A549 (cell line): Measurements from ENCODE around the gene THOC7. TPM values are rescaled to one million over a fixed set of nuclear protein-coding genes. Genes with fewer than 3 reads are reported as not detected.

Experiments used
- ATAC-seq, 2 experiments: fragments of 200-7000 bp in 1 of 2; fragments of >200 bp in 1 of 2; cut with Nextera tagmentation in 1 of 2; cut with Tn5 transposase in 1 of 2; 3 replicates each; pipeline versions ENCODE4 v1.8.0 to v1.9.1; 2018 to 2020; ENCODE audit warnings: mild to moderate bottlenecking in 1 of 2, moderate library complexity in 1 of 2
- CTCF ChIA-PET: fragments of 300-600 bp; sonication (Branson Sonifier 250); formaldehyde crosslinking; extraction: SDS; loops from one replicate; lab custom pipeline; 2021; ENCODE audit warnings: antibody characterized with exemption, inconsistent platforms; lab: Yijun Ruan, JAX
- POLR2A ChIA-PET: fragments of 350-600 bp; formaldehyde crosslinking; extraction: SDS; loops from one replicate; lab custom pipeline; 2021; ENCODE audit warnings: antibody characterized with exemption, inconsistent platforms; lab: Yijun Ruan, JAX
- DNase-seq, 2 experiments: peaks; one replicate each; pipeline versions ENCODE4 v3.0.0 to v3.0.0-alpha.2; 2011 to 2016; ENCODE audit warnings: low read depth in 1 of 2, low spot score in 1 of 2
- FAIRE-seq: peaks from 2 replicates; lab custom pipeline; 2011; peaks lifted over from hg19 to GRCh38; lab: Jason Lieb, UNC
- H3K27ac ChIP-seq, 2 experiments: fragments of >200 bp; sonication (Bioruptor Twin); formaldehyde crosslinking; 3 replicates each; pipeline ENCODE4 v1.5.1; 2016 to 2017
- H3K4me1 ChIP-seq: fragments of >200 bp; sonication (Bioruptor Twin); formaldehyde crosslinking; 3 replicates; pipeline ENCODE4 v1.6.1; 2016
- H3K4me2 ChIP-seq: fragments of >200 bp; sonication (Bioruptor Twin); formaldehyde crosslinking; 3 replicates; pipeline ENCODE4 v1.6.1; 2016
- H3K4me3 ChIP-seq: fragments of >200 bp; sonication (Bioruptor Twin); formaldehyde crosslinking; 3 replicates; pipeline ENCODE4 v1.5.1; 2016
- H3K9me3 ChIP-seq: fragments of >200 bp; sonication (Bioruptor Twin); formaldehyde crosslinking; 3 replicates; pipeline ENCODE4 v1.6.1; 2016
- CBX2 ChIP-seq: fragments of 200-600 bp; sonication (generic); IDR thresholded peaks from 2 replicates; pipeline ENCODE4 v1.6.1; 2016; ENCODE audit warnings: low read depth, mild to moderate bottlenecking, borderline replicate concordance
- CBX8 ChIP-seq: fragments of 200-600 bp; sonication (generic); IDR thresholded peaks from 2 replicates; pipeline ENCODE4 v1.6.1; 2016
- FOSB ChIP-seq: fragments of 250-450 bp; sonication (Bioruptor Pico); IDR thresholded peaks from 2 replicates; pipeline ENCODE4 v1.5.0; 2020; ENCODE audit warnings: mild to moderate bottlenecking, moderate library complexity
- FOSL2 ChIP-seq, 2 experiments: fragments of 450-650 bp in 1 of 2; fragments of >200 bp in 1 of 2; sonication (Bioruptor Twin) in 1 of 2; formaldehyde crosslinking; IDR thresholded peaks; 2 replicates each; pipeline versions ENCODE4 v1.5.0 to v1.6.1; 2016 to 2020; ENCODE audit warnings: mild to moderate bottlenecking in 1 of 2, moderate library complexity in 1 of 2
- HES2 ChIP-seq: fragments of >200 bp; sonication (Bioruptor Twin); formaldehyde crosslinking; IDR thresholded peaks from 2 replicates; pipeline ENCODE4 v1.6.1; 2016
- HEYL ChIP-seq: fragments of 250-450 bp; sonication (Bioruptor Pico); IDR thresholded peaks from 2 replicates; pipeline ENCODE4 v1.8.0; 2021; ENCODE audit warnings: mild to moderate bottlenecking, moderate library complexity
- JUN ChIP-seq, 2 experiments: fragments of >200 bp; sonication (Bioruptor Twin); formaldehyde crosslinking; IDR thresholded peaks; 2 replicates in 1 of 2; 3 replicates in 1 of 2; pipeline ENCODE4 v1.6.1; 2016 to 2017
- MAZ ChIP-seq: fragments of 150-350 bp; IDR thresholded peaks from 2 replicates; pipeline ENCODE4 v1.6.1; 2014; ENCODE audit warnings: antibody characterized with exemption, low read depth, low read length, borderline replicate concordance
- NFE2L2 ChIP-seq: fragments of 150-350 bp; conservative IDR thresholded peaks from 2 replicates; pipeline ENCODE4 v1.6.1; 2014; ENCODE audit warnings: low read length
- PHF8 ChIP-seq: fragments of 200-600 bp; sonication (generic); IDR thresholded peaks from 2 replicates; pipeline ENCODE4 v1.6.1; 2016; ENCODE audit warnings: low read depth, mild to moderate bottlenecking, antibody characterized with exemption, moderate library complexity, borderline replicate concordance
- POLR2A ChIP-seq: IDR thresholded peaks from 2 replicates; pipeline ENCODE4 v1.6.1; 2012; ENCODE audit warnings: mild to moderate bottlenecking, low read length
- RAD21 ChIP-seq, 2 experiments: fragments of >200 bp in 1 of 2; sonication (Bioruptor Twin) in 1 of 2; formaldehyde crosslinking in 1 of 2; IDR thresholded peaks in 1 of 2; conservative IDR thresholded peaks in 1 of 2; 2 replicates in 1 of 2; 3 replicates in 1 of 2; pipeline ENCODE4 v1.6.1; 2012 to 2018; ENCODE audit warnings: inconsistent platforms in 1 of 2
- SMC3 ChIP-seq: fragments of >200 bp; sonication (Bioruptor Twin); formaldehyde crosslinking; IDR thresholded peaks from 3 replicates; pipeline ENCODE4 v1.6.1; 2018; ENCODE audit warnings: inconsistent platforms
- ZC3H11A ChIP-seq: fragments of 450-650 bp; IDR thresholded peaks from 2 replicates; pipeline ENCODE4 v1.6.1; 2014; ENCODE audit warnings: antibody characterized with exemption, mild to moderate bottlenecking
- ZFP36 ChIP-seq: fragments of 450-650 bp; IDR thresholded peaks from 2 replicates; pipeline ENCODE4 v1.6.1; 2014; ENCODE audit warnings: borderline replicate concordance; ENCODE audit not compliant: partially characterized antibody
- ZNF302 ChIP-seq: fragments of 250-450 bp; sonication (Bioruptor Pico); IDR thresholded peaks from 2 replicates; pipeline ENCODE4 v1.9.0; 2021; ENCODE audit warnings: inconsistent platforms, mild to moderate bottlenecking, moderate library complexity
- WGBS: methylation state at CpG from one replicate; pipeline ENCODE4 v1.1.6; 2017; ENCODE audit errors: missing lambda C conversion rate; 5-methylcytosine and 5-hydroxymethylcytosine counted together
- polyA plus RNA-seq, 4 experiments: library from polyadenylated mRNA; depleted of rRNA in 3 of 4; stranded (reverse); fragments of >200 nt; fragmentation: RNase III in 1 of 4; extraction: RNeasy Plus Mini Kit Qiagen cat#74134 plus additional on column Dnase treatment in 1 of 4; gene quantifications; 2 replicates in 3 of 4; 3 replicates in 1 of 4; pipeline ENCODE4 v1.2.3, GENCODE V29; 2011 to 2017
- TF ChIP-seq, protein P1 (sequence below): fragments of 150-350 bp; IDR thresholded peaks from 2 replicates; pipeline ENCODE4 v1.6.1; 2014; ENCODE audit warnings: low read depth, mild to moderate bottlenecking, low read length
- TF ChIP-seq, protein P2 (sequence below): fragments of >200 bp; sonication (Bioruptor Twin); formaldehyde crosslinking; IDR thresholded peaks from 3 replicates; pipeline ENCODE4 v1.6.1; 2016
- TF ChIP-seq, protein P3 (sequence below): IDR thresholded peaks from 2 replicates; pipeline ENCODE4 v1.6.1; 2012
- TF ChIP-seq, protein P4 (sequence below): fragments of 250-450 bp; sonication (Bioruptor Pico); IDR thresholded peaks from 2 replicates; pipeline ENCODE4 v1.5.0; 2021; ENCODE audit warnings: mild to moderate bottlenecking, moderate library complexity, borderline replicate concordance
- TF ChIP-seq, protein P5 (sequence below): IDR thresholded peaks from 2 replicates; pipeline ENCODE4 v1.6.1; 2012; ENCODE audit warnings: low read depth, borderline replicate concordance

THOC7 gene
- polyA plus RNA-seq, 2 of the 4 experiments (the other 2 are of a cell fraction) = 65.2 to 71.7 TPM

DNA sequence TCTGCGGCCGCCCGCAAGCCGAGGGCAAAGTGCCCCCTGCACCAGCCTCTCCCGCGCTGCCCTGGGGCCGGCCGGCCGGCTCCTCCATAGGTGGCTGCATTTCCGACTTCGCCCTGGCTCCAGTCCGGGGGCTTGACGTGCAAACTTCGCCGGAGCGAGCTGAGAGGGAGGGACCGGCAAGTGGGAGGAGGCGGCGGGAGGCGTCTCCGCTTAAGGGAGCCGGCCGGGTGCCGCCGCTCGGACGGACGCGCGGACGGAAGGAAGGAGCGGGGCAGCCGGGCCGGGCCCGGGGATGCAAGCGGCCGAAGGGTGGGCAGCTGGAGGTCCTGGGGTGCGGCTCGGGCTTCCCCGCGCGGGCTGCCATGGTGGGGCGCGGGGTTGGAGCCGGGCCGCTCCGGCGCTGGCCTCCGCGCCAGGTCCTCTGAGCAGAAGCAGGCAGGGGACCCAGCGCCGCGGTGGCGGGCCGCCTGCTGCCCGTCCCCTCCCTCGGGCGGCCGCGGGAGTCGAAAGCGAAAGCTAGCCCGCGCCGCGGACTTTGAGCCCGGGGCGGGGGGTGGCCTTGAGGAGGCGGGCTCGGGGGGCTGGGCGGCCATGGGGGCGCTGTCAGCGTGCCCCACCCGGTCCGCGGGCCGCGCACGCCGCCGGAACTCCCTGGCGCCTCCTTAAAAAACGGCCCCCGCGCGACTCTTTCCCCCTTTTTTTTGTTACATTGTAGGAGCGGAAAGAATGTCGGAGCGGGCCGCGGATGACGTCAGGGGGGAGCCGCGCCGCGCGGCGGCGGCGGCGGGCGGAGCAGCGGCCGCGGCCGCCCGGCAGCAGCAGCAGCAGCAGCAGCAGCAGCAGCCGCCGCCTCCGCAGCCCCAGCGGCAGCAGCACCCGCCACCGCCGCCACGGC lies 48.5 kb upstream of the THOC7 start, which contains the start of gene SCAANT1:
Gene SCAANT1, minus strand, starts transcription at position 511 of the 895 bp plus-strand sequence.
- CTCF ChIA-PET = interaction anchor here (1.0 to 1.1 kb wide), 2 partner anchors 16 to 35 kb away, joined by 3 to 4 read pairs; no protein-coding TSS in a partner anchor
- Histone ChIP-seq H3K4me3 (peak within 1 kb of the TSS; percentile 74), H3K27ac (peak within 1 kb of the TSS; percentile 95 to 99), H3K9me3 (no peaks in the 10 kb centered on the region), H3K4me1 (peaks cover 23% of the 10 kb centered on the region)
- ATAC-seq (peak; percentile 89 to 92), FAIRE-seq (no peak), DNase-seq (peak; percentile 63 to 85)
- POLR2A ChIA-PET = interaction anchor here (0.7 to 1.4 kb wide), 6 partner anchors 9 to 177 kb away, joined by 3 to 8 read pairs (median 4); no protein-coding TSS in a partner anchor
- 0% methylated on average over 19 of the region's 115 CpGs for WGBS
- no peak for TF ChIP-seq FOSL2 (IDR thresholded peaks at IDR 0.05)
- no peak for TF ChIP-seq FOSL2 (CRISPR knock-in tag; IDR thresholded peaks at IDR 0.05)
- TF ChIP-seq, protein P1, sequence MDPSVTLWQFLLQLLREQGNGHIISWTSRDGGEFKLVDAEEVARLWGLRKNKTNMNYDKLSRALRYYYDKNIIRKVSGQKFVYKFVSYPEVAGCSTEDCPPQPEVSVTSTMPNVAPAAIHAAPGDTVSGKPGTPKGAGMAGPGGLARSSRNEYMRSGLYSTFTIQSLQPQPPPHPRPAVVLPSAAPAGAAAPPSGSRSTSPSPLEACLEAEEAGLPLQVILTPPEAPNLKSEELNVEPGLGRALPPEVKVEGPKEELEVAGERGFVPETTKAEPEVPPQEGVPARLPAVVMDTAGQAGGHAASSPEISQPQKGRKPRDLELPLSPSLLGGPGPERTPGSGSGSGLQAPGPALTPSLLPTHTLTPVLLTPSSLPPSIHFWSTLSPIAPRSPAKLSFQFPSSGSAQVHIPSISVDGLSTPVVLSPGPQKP = no peak
- TF ChIP-seq, protein P2, sequence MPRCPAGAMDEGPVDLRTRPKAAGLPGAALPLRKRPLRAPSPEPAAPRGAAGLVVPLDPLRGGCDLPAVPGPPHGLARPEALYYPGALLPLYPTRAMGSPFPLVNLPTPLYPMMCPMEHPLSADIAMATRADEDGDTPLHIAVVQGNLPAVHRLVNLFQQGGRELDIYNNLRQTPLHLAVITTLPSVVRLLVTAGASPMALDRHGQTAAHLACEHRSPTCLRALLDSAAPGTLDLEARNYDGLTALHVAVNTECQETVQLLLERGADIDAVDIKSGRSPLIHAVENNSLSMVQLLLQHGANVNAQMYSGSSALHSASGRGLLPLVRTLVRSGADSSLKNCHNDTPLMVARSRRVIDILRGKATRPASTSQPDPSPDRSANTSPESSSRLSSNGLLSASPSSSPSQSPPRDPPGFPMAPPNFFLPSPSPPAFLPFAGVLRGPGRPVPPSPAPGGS = peak; percentile 48; the same call in 1 of the 3 replicates
- TF ChIP-seq, protein P3, sequence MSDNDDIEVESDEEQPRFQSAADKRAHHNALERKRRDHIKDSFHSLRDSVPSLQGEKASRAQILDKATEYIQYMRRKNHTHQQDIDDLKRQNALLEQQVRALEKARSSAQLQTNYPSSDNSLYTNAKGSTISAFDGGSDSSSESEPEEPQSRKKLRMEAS = peak; percentile 36; the same call in 1 of the 2 replicates
- TF ChIP-seq PHF8 = peak; percentile 62; the same call in 1 of the 2 replicates
- no peak for TF ChIP-seq HEYL (CRISPR knock-in tag)
- peak in 1 of 2 experiments; percentile 37; a peak in 3 of 5 replicates for TF ChIP-seq JUN (IDR thresholded peaks at IDR 0.05)
- TF ChIP-seq NFE2L2 = no peak
- TF ChIP-seq POLR2A = peak; percentile 13; the same call in 1 of the 2 replicates
- TF ChIP-seq, protein P4, sequence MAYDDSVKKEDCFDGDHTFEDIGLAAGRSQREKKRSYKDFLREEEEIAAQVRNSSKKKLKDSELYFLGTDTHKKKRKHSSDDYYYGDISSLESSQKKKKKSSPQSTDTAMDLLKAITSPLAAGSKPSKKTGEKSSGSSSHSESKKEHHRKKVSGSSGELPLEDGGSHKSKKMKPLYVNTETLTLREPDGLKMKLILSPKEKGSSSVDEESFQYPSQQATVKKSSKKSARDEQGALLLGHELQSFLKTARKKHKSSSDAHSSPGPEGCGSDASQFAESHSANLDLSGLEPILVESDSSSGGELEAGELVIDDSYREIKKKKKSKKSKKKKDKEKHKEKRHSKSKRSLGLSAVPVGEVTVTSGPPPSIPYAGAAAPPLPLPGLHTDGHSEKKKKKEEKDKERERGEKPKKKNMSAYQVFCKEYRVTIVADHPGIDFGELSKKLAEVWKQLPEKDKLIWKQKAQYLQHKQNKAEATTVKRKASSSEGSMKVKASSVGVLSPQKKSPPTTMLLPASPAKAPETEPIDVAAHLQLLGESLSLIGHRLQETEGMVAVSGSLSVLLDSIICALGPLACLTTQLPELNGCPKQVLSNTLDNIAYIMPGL = no peak
- TF ChIP-seq, all 56 proteins: peak for 5
- peak within 1 kb of the TSS; percentile 95 for H3K4me2 ChIP-seq

- Histone ChIP-seq H3K4me2 (peak overlapping the region; percentile 83), H3K4me1 (peaks cover 23% of the 10 kb centered on the region), H3K27ac (peak overlapping the region; percentile 95 to 99), H3K4me3 (peak overlapping the region; percentile 74), H3K9me3 (no peaks in the 10 kb centered on the region)
- no peak for DNase-seq
- ChIA-PET CTCF (interaction anchor here (1.0 to 1.1 kb wide), 2 partner anchors 17 to 34 kb away, joined by 3 to 4 read pairs; no protein-coding TSS in a partner anchor), POLR2A (interaction anchor here (1.1 to 1.4 kb wide), 3 partner anchors 43 to 107 kb away, joined by 3 to 5 read pairs (median 3); no protein-coding TSS in a partner anchor)
- FAIRE-seq = no peak
- ATAC-seq = peak in 1 of 2 experiments; percentile 44; a peak in 2 of 6 replicates
- no peak for TF ChIP-seq RAD21 (conservative IDR thresholded peaks at IDR 0.05 in 1 of 2, IDR thresholded peaks at IDR 0.05 in 1 of 2)
- TF ChIP-seq MAZ = no peak
- TF ChIP-seq, protein P5, sequence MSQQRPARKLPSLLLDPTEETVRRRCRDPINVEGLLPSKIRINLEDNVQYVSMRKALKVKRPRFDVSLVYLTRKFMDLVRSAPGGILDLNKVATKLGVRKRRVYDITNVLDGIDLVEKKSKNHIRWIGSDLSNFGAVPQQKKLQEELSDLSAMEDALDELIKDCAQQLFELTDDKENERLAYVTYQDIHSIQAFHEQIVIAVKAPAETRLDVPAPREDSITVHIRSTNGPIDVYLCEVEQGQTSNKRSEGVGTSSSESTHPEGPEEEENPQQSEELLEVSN = no peak
- TF ChIP-seq, protein P1 = no peak
- TF ChIP-seq, protein P3 = no peak
- TF ChIP-seq ZNF302 (CRISPR knock-in tag) = no peak
- TF ChIP-seq CBX8 = no peak
- no peak for TF ChIP-seq ZFP36
- no peak for TF ChIP-seq SMC3
- no peak for TF ChIP-seq ZC3H11A
- no peak for TF ChIP-seq FOSB (CRISPR knock-in tag)
- TF ChIP-seq, protein P2 = no peak
- no peak for TF ChIP-seq HES2
- no peak for TF ChIP-seq CBX2
- WGBS = 3% methylated on average over 12 of the region's 18 CpGs
These were observed 47.9 kb upstream of the THOC7 start for GRCh38 chr3:63911509-63911872.
